ENCODE results near the gene ACAD8.
"Not testable (repeated sequence)": the region's sequence is repeated elsewhere in the genome, so short reads cannot be mapped to it uniquely, and the experiment has no call there.

The ACAD8 gene

DNA sequence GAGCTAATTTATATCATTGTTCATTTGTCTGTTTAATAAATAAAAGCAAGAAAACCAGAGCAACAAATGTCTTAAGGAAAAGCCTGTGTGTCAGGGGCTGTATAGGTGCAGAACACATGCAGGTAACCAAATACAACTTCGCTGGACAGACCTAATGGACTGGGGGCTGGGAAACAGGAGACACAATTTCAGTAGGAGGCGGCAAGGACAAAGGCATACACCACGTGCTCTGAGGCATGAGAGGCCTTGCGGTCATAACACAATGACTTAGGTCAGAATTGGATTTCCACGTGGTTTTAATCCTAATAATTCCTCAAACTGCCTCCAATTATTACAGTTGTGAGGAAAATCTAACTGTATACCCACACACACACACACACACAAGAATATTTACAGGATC lies 14.1 kb downstream of the ACAD8 start:
- DNase-seq (ENCODE audit: low spot score), result no peak

GRCh38 chr11:134267966-134268365 lies 14.6 kb downstream of the ACAD8 start:
- DNase-seq (ENCODE audit: low spot score), result no peak

GRCh38 chr11:134270250-134270714 lies 16.9 kb downstream of the ACAD8 start:
- DNase-seq (ENCODE audit: low spot score), result no peak

DNA sequence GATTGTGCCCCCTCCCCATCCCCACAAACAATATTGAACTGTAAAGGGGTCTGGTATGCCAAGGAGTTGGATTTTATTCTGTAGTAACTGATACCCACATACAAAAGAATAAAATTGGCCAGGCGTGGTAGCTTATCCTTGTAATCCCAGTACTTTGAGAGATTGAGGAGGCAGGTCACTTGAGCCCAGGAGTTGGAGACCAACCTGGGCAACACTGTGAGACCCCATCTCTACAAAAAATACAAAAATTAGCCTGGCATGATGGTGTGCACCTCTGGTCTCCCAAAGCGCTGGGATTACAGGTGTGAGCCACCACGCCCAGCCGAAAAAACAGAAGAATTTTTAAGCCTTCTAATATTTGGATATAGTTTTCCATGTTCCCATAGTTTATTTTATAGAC lies 18.6 kb downstream of the ACAD8 start:
- DNase-seq (ENCODE audit: low spot score), result no peak

DNA sequence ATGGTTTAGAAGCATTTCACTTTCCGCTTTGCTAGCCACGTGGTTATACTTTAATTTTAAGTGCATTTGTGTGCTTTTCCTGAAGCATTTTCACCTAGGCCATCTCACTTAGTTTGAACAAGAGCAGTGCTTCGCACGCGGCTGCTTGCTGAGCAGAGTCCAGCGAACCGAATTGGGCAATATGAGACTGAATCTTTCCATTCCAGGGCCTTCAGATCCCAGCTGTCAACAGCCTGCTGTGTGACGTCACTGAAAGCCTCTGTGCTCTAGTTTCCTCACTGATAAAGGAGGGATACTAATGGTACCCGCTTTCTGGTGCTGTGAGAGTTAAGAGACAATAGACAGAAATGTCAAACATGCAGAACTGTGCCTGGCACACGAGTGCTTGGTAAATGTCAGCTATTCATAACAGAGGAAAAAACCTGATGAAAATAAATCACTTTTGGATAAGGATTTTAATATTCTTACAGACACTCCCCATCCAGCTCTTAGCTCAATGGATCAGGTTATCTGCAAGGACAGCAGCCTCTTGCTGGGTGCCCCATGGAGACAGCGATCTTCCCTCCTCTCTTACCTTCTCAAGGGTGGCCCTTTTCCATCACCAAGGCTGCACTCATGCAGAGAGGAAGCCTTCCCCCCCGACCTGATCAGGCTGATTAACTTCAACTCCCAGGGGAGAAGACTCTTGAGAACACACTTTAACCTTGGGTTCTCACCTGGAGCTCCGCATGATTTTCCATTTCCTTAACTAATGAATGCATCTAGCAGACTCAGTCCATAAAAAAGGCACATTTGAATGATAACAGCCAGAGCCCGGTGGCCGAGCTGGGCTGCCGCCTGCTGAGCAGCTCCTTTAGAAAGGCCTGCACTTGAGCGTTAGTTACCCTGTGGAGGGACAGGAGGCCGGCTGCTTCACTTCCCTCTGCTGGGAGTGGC lies 19.3 kb downstream of the ACAD8 start:
- DNase-seq (ENCODE audit: low spot score), result no peak

GRCh38 chr11:134273317-134273712 lies 19.9 kb downstream of the ACAD8 start:
- no peak for DNase-seq (ENCODE audit: low spot score)

GRCh38 chr11:134275188-134275533 lies 21.8 kb downstream of the ACAD8 start:
- DNase-seq (ENCODE audit: low spot score), result no peak

DNA sequence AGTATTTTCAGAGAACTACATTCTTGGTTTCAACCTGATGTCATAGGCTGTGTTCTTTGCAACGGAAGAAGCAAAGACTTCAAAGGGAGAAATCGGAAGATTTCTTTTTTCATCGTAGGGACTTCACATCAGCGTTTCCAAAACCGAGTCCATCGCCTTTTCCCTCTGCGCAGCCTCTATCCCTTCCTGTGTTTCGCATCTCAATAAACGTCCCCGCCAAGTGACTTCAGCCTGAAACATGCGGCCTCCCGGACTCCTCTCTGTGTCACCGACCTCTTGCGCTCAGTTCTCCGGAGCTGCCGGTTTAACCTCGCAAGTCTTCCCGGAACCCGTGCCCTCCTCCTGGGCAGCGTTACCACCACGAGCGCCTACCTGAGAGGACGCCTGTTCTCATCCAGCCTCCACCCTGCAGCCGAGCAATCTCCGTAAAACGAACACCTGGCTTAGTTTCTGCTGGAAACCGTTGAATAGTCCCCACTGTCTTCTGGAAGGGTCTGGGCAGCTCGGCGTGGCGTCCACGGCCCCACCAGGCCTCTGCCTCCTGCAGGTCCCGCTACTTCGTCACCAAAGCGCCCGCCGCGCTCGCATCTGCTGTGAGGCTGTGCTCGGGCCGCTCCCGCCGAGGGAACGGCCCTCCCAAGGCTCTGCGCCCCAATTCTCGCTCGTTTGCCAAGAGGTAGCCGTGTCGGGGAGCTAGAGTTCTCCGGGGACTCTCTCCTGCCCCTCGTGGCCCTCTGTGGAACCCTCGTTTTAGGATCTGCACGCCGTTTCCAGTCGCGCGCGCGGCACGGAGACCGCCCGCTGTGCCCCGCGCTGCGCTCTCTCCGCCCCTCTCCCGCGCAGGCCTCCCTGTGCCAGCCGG lies 22.4 kb downstream of the ACAD8 start, which contains the start of gene GLB1L3:
GLB1L3 (plus strand) TSS at position 846 of the 862 bp plus-strand sequence. CDS start 362 bp downstream, outside the sequence.
- DNase-seq (ENCODE audit: low spot score), result no peak

DNA sequence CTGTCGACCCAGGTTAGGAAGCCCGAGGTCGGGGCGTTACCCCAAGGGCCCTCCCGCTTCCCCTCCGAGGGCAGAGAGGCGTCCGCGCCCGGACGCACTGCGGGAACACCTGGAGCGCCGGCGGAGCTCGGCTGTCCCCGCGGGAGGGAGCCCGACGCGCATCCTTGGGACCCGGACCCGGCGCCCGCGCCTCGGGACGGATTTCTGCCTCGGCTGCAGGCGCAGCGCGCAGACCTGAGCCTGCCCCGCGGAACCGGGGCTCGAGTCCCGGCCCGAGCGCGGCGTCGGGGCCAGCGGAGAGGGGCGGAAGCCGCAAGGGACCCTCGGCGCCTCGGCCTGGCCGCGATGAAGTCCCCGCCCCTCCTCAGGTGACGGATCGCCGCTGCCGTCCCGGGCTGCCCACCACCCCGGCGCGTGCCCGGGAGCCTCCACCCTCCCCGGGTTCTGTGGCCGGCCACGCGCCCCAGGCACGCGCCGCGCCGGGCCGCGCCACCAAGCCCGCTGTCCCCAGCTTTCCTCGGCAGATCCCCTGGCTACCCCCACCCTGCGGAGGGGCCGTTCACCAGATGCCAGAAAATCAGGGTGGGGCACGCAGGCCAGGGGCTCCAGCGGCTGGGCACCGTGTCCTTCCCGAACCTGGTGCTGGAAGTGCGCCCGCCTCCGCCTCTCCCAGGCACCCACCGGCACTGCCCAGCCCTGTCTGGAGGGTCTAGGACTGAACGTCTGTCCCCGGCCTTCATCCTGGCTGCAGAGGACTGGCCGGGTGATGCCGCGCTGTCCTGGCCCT lies 23.2 kb downstream of the ACAD8 start:
- no peak for DNase-seq (ENCODE audit: low spot score)

DNA sequence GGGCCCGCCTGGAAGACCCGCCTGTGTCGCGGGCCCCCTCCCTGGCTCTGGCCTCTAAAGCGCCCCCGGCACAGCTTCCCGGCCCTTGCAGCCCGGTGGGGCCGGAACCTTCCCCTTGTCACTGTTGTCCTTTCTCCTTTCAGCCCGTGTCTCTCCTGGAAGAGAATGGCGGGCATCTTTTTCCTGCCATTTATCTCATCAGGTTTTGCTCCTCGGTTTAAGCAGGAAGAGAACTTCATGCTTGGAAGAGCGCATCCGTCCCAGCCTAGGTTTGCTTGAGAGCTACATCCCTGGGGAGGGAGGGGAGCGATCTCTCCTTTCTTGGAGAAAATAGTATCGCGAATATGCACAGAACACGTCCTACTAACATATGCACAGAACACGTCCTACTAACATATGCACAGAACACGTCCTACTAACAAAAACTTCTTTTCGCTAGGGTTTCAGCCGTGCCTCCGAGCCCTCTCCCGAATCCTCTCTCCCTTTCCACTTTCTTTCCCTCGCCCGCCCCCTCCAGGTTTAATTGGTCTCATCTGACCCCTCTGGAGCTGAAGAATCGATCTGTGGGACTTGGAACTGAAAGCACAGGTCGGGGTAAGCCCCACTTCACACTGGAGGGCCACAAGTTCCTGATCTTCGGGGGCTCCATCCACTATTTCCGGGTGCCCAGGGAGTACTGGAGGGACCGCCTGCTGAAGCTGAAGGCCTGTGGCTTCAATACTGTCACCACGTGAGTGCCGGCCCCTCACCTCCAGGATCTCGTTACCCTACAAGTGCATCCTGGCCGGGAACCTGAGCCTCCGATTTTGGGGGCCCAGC lies 24.0 kb downstream of the ACAD8 start:
- DNase-seq (ENCODE audit: low spot score), result no peak

DNA sequence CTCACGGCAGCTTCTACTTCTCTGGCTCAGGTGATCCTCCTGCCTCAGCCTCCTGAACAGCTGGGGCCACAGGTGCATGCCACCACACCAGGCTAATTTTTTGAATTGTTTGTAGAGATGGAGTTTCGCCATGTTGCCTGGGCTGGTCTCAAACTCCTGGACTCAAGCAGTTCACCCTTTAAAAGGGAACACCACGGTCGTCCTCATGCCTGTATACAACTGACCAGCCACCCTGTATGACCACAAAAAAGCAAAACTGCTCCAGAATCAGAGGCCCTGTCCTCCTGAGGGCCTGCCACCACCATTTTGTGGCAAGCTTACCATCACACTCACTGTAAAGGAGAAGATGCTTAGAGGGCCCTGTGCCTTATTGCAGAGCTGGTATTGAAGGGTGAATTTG lies 25.0 kb downstream of the ACAD8 start:
- no peak for DNase-seq (ENCODE audit: low spot score)

DNA sequence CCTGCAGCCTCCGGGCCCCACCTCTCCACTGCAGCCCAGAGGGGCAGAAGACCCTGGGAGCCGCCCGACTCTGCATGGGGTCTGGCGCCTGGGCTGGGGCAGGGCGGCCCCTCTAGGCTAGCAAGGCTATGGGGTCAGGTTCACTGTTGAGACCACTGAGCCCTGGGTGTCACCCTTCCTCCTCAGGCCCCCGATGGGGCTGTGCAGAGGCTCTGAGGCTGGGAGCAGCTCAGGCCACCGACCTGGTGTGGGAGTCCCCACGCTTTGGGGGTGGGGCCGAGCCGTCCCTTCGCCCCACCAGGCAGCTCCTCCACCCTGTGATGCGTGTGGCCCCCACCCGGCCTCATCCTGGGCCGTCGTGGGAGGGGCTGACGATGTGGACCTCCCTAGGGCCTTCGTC lies 28.3 kb downstream of the ACAD8 start:
- DNase-seq (ENCODE audit: low spot score), result not testable (repeated sequence)

DNA sequence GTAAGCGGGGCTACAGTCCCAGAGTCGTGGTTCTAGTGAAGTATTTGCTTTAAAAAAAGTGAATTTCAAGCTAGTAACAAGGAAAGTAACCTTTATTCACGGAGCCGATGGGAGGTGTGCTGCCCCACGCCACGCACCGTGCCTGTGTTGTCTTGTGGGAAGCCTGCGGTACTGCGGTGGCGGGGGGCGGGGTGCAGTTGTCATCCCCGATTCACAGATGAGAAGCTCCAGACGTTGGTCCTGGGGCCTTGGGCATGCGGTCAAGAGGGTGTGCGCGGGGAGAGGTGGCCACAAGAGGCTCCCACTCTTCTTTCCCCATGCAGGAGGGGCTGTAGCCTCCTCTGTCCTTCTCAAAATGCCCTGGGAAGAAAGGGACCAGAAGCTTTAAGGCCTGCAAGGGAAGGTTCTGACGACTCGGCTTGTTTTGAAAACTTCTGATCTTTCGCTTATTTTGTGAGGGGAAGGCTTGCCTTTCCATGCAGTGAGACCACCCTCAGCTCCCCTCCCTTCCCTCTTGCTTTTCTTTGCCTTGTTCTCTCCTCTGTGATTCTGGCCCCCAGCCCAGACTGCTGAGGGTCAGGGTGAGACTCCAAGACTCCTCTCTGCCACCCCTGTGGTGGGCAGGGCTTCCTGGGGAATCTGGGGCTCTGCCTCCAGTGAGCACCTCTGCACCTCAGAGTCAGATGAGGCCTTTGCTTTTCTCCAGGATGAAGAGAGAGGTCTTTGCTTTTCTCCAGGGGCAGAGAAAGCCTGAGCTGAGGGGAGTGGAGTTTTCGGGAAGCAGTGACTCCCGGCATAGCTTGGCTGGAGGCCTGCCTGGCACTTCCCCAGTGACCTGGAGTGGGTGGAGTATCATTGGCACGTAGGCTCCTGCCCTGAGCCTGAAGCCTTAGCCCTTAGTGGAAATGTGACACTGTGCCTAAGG lies 29.0 kb downstream of the ACAD8 start:
- no peak for DNase-seq (ENCODE audit: low spot score)

GRCh38 chr11:134283461-134284230 lies 30.3 kb downstream of the ACAD8 start:
- no peak for DNase-seq (ENCODE audit: low spot score)

DNA sequence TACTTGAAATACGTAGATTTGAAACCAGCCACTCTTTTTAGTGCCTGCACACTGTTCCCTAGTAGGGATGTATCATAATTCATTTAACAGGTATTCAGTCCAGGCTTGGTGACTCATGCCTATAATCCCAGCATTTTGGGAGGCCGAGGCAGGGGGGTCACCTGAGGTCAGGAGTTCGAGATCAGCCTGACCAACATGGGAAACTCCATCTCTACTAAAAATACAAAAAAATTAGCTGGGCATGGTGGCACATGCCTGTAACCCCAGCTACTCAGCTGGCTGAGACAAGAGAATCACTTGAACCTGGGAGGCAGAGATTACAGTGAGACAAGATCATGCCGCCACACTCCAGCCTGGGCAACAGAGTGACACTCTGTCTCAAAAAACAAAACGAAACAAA lies 31.0 kb downstream of the ACAD8 start:
- not testable (repeated sequence) for DNase-seq (ENCODE audit: low spot score)

DNA sequence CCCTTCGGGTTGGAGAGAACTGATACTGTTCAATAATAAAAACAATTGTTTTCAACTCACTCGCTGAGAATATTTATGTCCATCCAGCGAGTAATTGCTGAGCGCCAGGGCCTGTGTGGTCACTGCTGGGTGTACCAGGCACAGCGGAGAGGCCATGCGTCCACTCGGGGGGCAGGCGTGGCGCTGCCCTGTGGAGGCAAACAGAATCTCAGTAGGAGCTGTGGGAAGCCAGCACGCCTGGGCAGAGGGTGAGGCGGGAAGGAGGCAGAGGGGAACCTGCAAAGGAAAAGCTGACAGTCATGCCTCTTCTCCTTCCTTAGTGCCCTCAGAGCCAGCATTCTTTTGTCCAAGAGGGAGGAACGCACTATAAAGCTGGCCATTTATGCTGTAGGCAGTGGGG lies 34.2 kb downstream of the ACAD8 start:
- DNase-seq (ENCODE audit: low spot score), result no peak

GRCh38 chr11:134288486-134288885 lies 35.1 kb downstream of the ACAD8 start:
- no peak for DNase-seq (ENCODE audit: low spot score)

DNA sequence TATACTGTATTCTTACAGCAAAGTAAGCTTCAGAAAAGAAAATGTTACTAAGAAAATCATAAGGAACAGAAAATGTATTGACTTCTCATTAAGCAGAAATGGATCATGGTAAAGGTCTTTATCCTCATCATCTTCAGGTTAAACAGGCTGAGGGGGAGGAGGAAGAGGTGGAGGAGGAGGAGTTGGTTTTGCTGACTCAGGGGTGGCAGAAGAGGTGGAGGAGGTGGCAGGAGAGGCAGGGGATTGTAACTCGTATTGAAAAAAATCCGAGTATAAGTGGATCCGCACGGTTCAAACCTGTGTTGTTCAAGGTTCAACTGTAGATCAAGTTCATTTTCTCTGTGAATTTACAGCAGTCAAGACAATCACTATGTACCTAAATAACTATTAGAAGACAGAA lies 35.8 kb downstream of the ACAD8 start:
- DNase-seq (ENCODE audit: low spot score), result no peak

GRCh38 chr11:134289789-134290188 lies 36.4 kb downstream of the ACAD8 start:
- DNase-seq (ENCODE audit: low spot score), result no peak
